Small intestine (tissue), 7 donors: ENCODE measurements around the gene ARF6. TPM values are rescaled to one million over a fixed set of nuclear protein-coding genes. Genes with fewer than 3 reads are reported as not detected.
"Not testable (repeated sequence)": the region's sequence is repeated elsewhere in the genome, so short reads cannot be mapped to it uniquely, and the experiment has no call there.

ENCODE experiments used
- DNase-seq, 2 donors: peaks; one replicate each; pipeline versions ENCODE4 v3.0.0 to v3.0.0-alpha.2; 2013
- FAIRE-seq: peaks from 2 replicates; lab custom pipeline; 2012; peaks lifted over from hg19 to GRCh38; lab: Jason Lieb, UNC
- H3K27ac ChIP-seq, 3 donors: one replicate each; pipeline ENCODE4 v1.5.1; 2013; ENCODE audit warnings: low read length in 2 of 3, mild to moderate bottlenecking in 2 of 3, control low read depth in 1 of 3, inconsistent platforms in 1 of 3, low read depth in 1 of 3, moderate library complexity in 1 of 3
- H3K27me3 ChIP-seq, 3 donors: one replicate each; pipeline ENCODE4 v1.6.1; 2013; ENCODE audit warnings: low read length in 3 of 3, inconsistent platforms in 1 of 3; ENCODE audit not compliant: control insufficient read depth in 3 of 3, insufficient read depth in 3 of 3
- H3K36me3 ChIP-seq, 3 donors: one replicate each; pipeline ENCODE4 v1.6.1; 2013; ENCODE audit warnings: low read length in 3 of 3, inconsistent platforms in 1 of 3, low read depth in 1 of 3, mild to moderate bottlenecking in 1 of 3, moderate library complexity in 1 of 3; ENCODE audit not compliant: control insufficient read depth in 3 of 3, insufficient read depth in 2 of 3
- H3K4me1 ChIP-seq, 3 donors: one replicate each; pipeline ENCODE4 v1.6.1; 2013; ENCODE audit warnings: low read length in 2 of 3, inconsistent platforms in 1 of 3, low read depth in 1 of 3, mild to moderate bottlenecking in 1 of 3, moderate library complexity in 1 of 3; ENCODE audit not compliant: control insufficient read depth in 3 of 3, insufficient read depth in 2 of 3
- H3K4me3 ChIP-seq, 3 donors: one replicate each; pipeline ENCODE4 v1.5.1; 2013; ENCODE audit warnings: low read length in 3 of 3, control low read depth in 1 of 3, inconsistent platforms in 1 of 3, low read depth in 1 of 3, mild to moderate bottlenecking in 1 of 3, moderate library complexity in 1 of 3
- H3K9me3 ChIP-seq, 2 donors: one replicate each; pipeline ENCODE4 v1.6.1; 2013; ENCODE audit warnings: low read depth in 1 of 2, low read length in 1 of 2; ENCODE audit not compliant: control insufficient read depth in 2 of 2, insufficient read depth in 1 of 2
- WGBS, 3 donors: extraction: QIAGEN DNeasy Blood & Tissue Kit; methylation state at CpG; one replicate each; pipeline ENCODE4 v1.1.7; 2013; 5-methylcytosine and 5-hydroxymethylcytosine counted together
- polyA plus RNA-seq, 4 donors: library from polyadenylated mRNA; stranded (reverse) in 3 of 4; unstranded in 1 of 4; fragments of 200-250 nt in 3 of 4; fragments of 120-200 nt in 1 of 4; gene quantifications; one replicate each; pipeline versions ENCODE4 v1.2.1 to v1.2.3, GENCODE V29; 2013
- donor health status: healthy with polysubstance abuse.
- donor health status: control.
- donor health status: control.
- donor health status: Bipolar disorder and iron deficiency.
- donor health status: healthy.

The ARF6 gene
- polyA plus RNA-seq, 4 donors = 51.9 to 78.6 (median 65.0) TPM

DNA sequence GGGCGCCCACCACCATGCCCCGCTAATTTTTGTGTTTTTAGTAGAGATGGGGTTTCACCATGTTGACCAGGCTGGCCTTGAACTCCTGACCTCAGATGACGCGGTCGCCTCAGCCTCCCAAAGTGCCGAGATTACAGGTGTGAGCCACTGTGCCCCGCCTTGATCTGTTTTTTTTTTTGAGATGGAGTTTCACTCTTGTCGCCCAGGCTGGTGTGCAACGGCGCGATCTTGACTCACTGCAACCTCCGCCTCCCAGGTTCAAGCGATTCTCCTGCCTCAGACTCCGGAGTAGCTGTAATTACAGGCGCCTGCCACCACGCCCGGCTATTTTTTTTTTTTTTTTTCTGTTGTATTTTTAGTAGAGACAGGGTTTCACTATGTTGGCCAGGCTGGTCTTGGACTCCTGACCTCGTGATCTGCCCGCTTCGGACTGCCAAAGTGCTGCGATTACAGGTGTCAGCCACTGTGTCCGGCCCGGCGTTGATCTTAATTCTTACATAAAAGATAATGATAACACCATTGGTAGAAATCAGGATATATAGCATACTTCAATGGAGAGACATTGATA, 9.9 kb downstream of the ARF6 start:
- peak overlapping the region in 1 of 3 donors; percentile 20 for H3K27ac ChIP-seq
- H3K27me3 ChIP-seq, H3K4me3 ChIP-seq, H3K36me3 ChIP-seq, H3K9me3 ChIP-seq, FAIRE-seq, H3K4me1 ChIP-seq: not testable (repeated sequence)
- DNase-seq = peak; percentile 23 to 68
- WGBS, 3 donors = 21 to 66% (median 40%) methylated on average over 23 to 24 of the region's 24 CpGs

DNA sequence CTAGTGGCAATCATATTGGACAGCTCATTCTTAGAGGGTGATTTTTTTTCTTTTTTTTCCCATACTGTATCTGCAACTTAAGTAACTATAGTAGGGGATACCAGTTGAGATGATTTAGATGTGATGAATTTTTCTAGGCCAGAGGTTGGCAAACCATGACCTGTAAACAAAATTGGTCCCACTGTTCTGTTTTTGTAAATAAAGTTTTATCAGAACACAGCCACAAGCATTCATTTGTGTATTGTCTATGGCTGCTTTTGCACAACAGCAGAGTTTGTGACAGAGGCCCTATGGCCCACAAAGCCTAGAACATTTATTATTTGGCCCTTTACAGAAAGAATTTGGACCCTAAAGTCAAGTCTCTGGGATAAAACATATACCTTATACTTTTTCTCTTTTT, 11.4 kb downstream of the ARF6 start:
- DNase-seq = no peak
- Histone ChIP-seq H3K4me3 (no peak overlapping the region), H3K4me1 (no peaks in the 10 kb centered on the region), H3K27ac (no peak overlapping the region), H3K9me3 (no peaks in the 10 kb centered on the region), H3K36me3 (no peaks in the 10 kb centered on the region), H3K27me3 (no peaks in the 10 kb centered on the region)
- no peak for FAIRE-seq

DNA sequence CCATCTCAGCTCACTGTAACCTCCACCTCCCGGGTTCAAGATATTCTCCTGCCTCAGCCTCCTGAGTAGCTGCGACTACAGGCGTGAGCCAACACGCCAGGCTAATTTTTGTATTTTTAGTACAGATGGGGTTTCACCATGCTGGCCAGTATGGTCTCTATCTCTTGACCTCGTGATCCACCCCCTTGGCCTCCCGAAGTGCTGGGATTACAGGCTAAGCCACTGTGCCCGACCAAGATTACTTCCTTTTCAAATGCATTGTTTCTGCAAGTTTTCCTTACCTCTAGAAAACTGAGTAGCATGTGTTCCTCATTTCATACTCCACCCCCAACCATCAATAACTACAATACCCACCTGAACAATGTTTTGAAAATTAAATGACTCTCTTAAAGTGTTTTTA, 13.1 kb downstream of the ARF6 start:
- H3K27ac ChIP-seq = no peak overlapping the region

DNA sequence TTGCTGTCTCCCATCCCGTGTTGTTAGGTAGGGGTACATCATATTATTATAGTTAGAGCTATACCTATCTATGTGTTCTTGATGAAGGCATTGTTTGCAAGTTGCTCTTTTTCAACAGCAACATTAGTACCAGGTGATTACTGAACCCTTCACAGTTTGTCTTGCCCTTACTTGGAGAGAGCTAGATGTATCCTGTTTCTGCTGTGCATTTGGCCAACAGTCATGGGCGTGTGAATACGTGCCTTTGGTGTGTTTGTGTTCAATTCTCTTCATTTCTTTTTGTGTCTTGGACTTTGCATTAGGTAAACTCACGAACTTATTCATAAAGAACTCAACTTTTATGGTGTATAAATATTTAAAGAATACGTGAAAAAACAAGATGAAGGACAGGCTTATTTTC, 14.3 kb downstream of the ARF6 start:
- FAIRE-seq = no peak
- 52 to 70% (median 58%) methylated on average over 5 of the region's 5 CpGs for WGBS, 3 donors
- Histone ChIP-seq H3K27me3 (no peaks in the 10 kb centered on the region), H3K9me3 (no peaks in the 10 kb centered on the region), H3K4me3 (no peak overlapping the region), H3K4me1 (no peaks in the 10 kb centered on the region), H3K27ac (no peak overlapping the region), H3K36me3 (no peaks in the 10 kb centered on the region)
- no peak for DNase-seq

More for the DNA sequence above, 13.1 kb downstream of the ARF6 start:
- no peaks in the 10 kb centered on the region for H3K9me3 ChIP-seq
- no peak overlapping the region for H3K4me3 ChIP-seq
- H3K36me3 ChIP-seq = no peaks in the 10 kb centered on the region
- H3K4me1 ChIP-seq = no peaks in the 10 kb centered on the region
- 79 to 89% (median 86%) methylated on average over 7 of the region's 7 CpGs for WGBS, 3 donors
- FAIRE-seq = no peak
- no peaks in the 10 kb centered on the region for H3K27me3 ChIP-seq
- DNase-seq = no peak

DNA sequence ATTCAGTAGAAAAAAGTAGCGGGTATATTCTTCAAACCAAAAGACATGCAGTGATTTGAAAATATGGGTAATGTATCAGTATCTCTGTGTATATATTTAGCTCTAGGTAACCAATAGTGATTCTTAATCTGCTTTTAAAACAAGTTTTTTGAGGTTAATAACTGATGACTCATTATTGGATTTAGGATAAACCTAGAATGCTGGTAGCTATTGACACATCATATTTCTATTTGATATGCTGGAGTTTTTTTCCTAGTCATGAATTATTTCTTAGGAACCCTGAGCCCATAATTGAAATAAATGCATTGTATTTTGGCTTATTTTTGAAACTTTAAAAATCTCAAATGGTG, 15.5 kb downstream of the ARF6 start:
- Histone ChIP-seq H3K36me3 (no peaks in the 10 kb centered on the region), H3K4me1 (no peaks in the 10 kb centered on the region), H3K9me3 (no peaks in the 10 kb centered on the region), H3K4me3 (no peak overlapping the region), H3K27ac (peak overlapping the region in 1 of 3 donors; percentile 16), H3K27me3 (no peaks in the 10 kb centered on the region)
- WGBS, 3 donors = 0 to 4% (median 0%) methylated on average over 1 of the region's 1 CpG
- DNase-seq (no peak), FAIRE-seq (no peak)

DNA sequence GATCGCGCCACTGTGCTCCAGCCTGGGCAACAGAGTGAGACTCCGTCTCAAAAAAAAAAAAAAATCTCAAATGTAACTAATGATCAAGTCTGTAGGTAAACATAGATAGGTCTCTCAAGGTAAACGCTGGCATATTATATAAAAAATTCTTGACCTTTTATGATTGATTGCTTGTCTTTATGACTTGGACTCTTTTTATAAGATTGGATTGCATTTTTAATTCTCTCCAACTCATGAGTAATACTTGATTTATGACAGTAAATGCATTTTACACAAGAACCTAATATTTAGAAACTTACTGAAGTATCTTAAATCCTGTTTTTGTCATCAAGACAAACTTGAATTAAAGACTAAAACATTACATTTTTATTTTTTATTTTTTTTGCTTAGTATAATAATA, 16.1 kb downstream of the ARF6 start:
- Histone ChIP-seq H3K36me3 (no peaks in the 10 kb centered on the region), H3K27ac (no peak overlapping the region), H3K27me3 (no peaks in the 10 kb centered on the region), H3K4me3 (no peak overlapping the region), H3K4me1 (no peaks in the 10 kb centered on the region), H3K9me3 (no peaks in the 10 kb centered on the region)
- no peak for DNase-seq
- WGBS, 3 donors = 81 to 96% (median 94%) methylated on average over 4 of the region's 4 CpGs
- FAIRE-seq = peak; percentile 64

DNA sequence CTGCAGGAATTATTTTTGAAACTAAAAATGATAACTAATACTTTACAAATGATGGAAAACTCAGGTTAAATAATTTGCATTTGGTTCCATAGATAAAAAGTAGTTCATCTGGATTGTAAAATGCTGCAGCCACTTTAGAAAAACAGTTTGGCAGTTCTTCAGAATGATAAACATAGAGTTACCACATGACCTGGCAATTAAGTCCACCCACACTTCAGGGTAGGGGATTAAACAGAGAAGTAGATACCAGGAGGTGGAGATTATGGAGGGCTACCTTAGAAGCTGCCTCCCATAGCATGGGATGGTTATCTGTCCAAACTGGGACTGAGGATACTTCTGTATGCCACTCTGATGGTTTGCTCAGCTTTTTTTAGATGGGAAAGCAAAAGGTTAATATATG, 22.2 kb downstream of the ARF6 start:
- no peak overlapping the region for H3K27ac ChIP-seq
- H3K9me3 ChIP-seq = no peaks in the 10 kb centered on the region
- H3K4me1 ChIP-seq = peaks cover 0 to 13% (median 2%) of the 10 kb centered on the region in 3 donors
- peak in 1 of 2 donors; percentile 27 for DNase-seq
- H3K36me3 ChIP-seq = no peaks in the 10 kb centered on the region
- H3K4me3 ChIP-seq = no peak overlapping the region
- H3K27me3 ChIP-seq = no peaks in the 10 kb centered on the region
- no peak for FAIRE-seq

DNA sequence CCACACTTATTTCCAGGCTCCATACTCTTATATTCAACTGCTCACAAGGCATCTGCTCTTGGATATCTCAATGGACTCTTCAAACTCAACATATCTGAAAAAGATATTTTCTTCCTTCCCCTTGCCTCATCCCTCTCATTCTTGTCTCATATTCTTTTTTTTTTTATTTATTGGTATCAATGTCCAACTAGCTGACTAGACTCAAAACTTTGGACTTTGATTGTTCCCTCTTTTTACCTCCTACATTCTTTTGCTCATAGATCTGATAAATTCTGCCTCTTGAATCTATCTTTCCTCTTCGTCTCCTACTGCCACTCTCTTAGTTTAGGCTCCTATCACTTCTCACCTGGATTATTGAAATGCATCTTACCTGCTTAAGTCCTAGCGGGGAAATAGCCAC, 25.8 kb downstream of the ARF6 start:
- 37 to 73% (median 49%) methylated on average over 2 of the region's 2 CpGs for WGBS, 3 donors
- no peaks in the 10 kb centered on the region for H3K27me3 ChIP-seq
- H3K4me3 ChIP-seq = no peak overlapping the region
- H3K27ac ChIP-seq = peak overlapping the region in 2 of 3 donors; percentile 24 to 70
- FAIRE-seq (no peak), DNase-seq (peak; percentile 65 to 85)
- H3K9me3 ChIP-seq = no peaks in the 10 kb centered on the region
- H3K36me3 ChIP-seq = no peaks in the 10 kb centered on the region
- peaks cover 0 to 18% (median 2%) of the 10 kb centered on the region in 3 donors for H3K4me1 ChIP-seq
